GM19372 (cell line): Measurements from ENCODE around the gene MTRR.
A peak's percentile ranks its signal among the peaks of the same experiment; 100 is the strongest.

ENCODE experiments used
- ATAC-seq: cut with Tn5 transposase; IDR thresholded peaks from one replicate; pipeline ENCODE4 v1.9.1; 2021; ENCODE audit warnings: mild to moderate bottlenecking, low read depth, moderate library complexity; ENCODE audit not compliant: unreplicated experiment

The MTRR gene

DNA sequence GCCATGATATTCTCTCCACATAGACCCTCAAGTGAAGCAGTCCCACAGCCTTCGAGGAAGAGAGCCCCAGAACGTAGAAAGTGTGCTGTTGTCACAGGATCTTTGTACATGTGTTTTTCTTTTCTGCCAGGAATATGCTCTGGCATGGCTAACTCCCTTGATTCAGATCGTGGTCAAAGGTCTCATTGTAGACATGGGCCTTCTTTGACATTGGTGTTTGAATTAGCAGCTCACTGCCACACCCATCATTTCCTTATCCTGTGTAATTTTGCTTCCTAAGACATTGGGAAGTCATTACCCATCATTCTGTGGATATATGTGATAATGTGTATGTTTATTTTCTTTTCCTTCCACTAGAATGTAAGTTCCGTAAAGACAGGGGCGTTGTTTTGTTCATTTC lies 25.5 kb downstream of the MTRR start:
- no peak for ATAC-seq

- ATAC-seq, result peak; percentile 97
Measured at GRCh38 chr5:7894860-7895259, 25.9 kb downstream of the MTRR start.

DNA sequence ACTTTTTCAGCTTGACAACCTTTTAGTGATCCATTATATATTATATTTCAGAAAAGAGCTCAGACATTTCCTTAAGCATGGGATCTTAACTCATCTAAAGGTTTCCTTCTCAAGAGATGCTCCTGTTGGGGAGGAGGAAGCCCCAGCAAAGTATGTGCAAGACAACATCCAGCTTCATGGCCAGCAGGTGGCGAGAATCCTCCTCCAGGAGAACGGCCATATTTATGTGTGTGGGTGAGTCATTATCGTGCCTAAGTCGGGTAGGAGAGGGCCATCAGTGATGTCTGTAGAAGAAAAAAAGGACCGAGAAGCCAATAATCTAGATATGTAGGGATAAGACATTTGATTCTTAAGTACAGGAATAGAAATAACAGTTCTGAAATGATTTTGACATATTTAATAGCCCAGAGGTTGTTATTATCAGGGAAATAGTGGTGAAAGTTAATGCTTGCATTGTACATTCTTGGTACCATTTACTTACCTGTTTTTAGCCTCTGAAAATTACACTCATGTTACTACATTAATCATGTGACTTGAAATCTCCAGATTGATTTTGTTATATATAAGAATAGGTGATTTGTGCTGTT lies 28.2 kb downstream of the MTRR start:
- no peak for ATAC-seq

- ATAC-seq, result no peak
Measured at GRCh38 chr5:7902201-7902600, 33.3 kb downstream of the MTRR start.

- no peak for ATAC-seq
Measured at GRCh38 chr5:7902666-7903625, 34.0 kb downstream of the MTRR start.

DNA sequence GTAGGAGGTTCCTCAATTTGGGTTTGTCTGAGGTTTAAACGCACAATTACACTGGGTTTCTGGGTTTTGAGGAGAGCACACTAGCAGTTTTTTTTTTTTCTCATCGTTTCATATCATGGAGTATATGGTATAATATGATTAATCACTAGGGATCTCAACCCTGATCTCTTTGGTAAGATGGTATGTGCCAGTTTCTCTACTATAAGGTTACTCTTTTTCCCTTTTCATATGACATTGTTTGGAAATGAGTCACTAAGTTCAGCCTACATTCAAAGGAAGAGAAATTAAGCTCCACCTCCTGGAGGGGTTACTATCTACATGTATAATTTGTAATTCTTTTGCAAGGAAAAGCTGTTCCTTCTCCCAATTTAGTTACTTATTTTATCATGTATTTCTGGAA lies 35.2 kb downstream of the MTRR start:
- no peak for ATAC-seq

GRCh38 chr5:7907612-7908011 lies 38.7 kb downstream of the MTRR start:
- ATAC-seq, result no peak

DNA sequence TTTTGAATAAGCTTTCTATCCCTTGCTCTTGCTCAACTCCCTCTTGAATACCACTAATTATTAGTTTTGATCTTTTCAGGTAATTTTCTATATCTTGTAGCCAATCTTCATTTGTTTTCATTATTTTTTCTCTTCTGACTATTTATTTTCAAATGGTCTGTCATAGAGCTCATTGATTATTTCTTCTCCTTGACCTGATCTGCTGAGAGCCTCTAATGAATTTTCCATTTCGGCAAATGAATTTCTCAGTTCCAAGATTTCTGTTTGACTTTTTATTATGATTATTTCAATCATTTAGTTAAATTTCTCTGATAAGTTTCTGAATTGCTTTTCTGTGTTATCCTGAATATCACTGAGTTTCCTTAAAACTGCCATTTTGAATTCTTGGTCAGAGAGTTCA lies 39.4 kb downstream of the MTRR start:
- ATAC-seq, result no peak

GRCh38 chr5:7910738-7911428 lies 41.9 kb downstream of the MTRR start:
- peak; percentile 61 for ATAC-seq

DNA sequence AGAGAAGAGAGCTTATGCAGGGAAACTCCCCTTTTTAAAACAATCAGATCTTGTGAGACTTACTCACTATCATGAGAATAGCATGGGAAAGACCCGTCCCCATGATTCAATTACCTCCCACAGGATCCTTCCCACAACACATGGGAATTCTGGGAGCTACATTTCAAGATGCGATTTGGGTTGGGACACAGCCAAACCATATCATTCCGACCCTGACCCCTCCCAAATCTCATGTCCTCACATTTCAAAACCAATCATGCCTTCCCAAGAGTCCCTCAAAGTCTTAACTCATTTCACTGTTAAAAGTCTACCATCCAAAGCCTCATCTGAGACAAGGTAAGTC lies 42.5 kb downstream of the MTRR start:
- peak; percentile 32 for ATAC-seq

DNA sequence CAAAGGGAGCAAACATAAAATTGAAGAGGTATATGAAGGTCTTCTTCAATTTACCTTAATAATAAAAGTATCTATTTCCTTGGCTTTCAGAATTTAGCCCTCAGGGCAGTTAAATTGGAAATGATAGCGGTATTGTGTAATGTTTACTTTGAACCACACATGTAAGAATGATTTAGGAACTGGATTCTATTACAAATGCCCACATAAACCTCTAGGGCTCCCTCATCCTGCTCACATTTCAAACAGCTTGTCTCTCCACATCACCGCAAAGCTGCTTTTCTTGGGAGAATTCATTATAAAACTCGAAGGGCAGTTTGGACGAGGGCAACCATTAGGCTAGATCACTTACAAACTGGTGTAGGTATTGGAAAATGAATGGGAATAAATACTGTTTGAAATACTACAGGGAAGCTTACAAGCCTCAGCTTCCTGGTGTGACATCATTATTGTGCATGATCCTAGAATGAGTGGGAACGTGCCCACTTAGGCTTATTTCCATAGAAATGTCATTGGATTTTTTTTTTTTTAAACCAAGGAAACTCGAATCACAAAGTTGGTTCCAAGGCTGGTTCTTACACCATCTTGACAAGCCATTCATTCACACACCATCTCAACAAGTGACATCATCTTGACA lies 47.3 kb downstream of the MTRR start:
- no peak for ATAC-seq

DNA sequence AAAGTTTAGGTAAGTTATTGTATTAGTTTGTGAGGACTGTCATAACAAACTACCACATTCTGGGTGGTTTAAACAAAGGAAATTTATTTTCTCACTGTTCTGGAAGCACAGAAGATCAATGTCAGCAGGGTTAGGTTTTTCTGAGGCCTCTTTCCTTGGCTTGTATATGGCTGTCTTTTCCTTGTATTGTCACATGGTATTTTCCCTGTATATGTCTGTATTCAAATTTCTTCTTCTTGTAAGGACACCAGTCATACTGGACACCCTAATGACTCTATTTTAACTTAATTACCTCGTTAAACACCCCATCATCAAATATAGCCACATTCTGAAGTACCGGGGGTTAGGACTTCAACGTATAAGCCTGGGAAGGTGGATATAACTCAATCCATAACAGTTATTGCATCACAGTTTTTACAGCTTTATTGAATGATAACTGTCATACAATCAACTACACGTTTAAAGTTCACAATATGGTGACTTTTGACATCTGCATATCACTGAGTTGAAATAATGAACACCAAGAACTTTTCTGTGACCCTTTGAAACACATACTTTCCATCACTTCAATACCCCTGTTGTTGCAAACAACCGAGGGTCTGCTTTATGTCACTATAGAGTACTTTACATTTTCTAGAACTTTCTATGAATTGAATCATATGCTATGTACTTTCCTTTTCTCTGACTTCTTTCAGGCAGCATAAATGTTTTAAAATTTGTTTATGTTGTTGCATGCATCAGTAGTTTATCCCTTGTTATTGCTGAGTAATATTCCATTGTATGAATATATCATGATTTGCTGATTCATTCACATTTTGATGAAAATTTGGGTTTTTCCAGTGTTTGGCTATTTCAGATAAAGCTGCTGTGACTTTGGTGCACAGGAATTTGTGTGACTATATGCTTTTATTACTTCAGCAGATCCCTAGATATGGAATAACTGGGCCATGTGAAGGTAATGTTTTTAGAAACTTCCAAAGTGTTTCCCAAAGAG lies 48.5 kb downstream of the MTRR start:
- no peak for ATAC-seq

DNA sequence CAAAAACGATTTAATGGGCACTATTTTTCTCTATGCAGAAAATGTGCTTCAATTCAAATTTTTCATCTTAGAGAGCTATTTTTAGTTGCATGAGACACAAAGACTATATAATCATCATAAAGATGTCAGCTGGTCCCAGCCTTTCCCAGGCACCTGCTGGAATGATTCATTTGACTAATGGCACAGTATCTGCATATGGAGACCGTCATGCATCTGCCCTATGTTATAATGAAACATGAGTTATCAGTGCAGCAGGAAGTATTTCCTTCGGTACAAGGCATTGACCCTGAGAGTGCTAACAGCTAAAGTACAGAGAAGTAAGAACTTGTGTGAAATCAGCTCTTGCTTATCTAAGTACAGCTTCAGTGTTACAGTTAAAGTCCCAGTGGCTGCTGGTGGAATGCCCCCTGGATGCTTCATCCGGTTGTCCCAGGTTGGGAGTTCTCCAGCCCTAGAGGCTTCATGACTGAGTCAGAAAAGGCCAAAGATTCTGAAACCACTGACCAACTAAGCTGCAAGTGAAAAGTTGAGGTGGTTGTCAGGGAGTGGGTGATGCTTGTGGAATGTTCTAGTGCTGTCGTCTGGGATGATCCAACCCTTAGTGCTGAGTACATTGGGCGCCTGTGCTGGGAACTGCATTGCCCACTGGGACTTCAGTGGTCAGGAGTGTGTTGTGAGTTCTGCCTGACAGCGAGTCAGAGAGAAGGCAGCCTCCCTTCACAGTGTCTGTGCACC lies 57.2 kb downstream of the MTRR start:
- ATAC-seq, result no peak

GRCh38 chr5:7926720-7927119 lies 57.8 kb downstream of the MTRR start:
- no peak for ATAC-seq

GRCh38 chr5:7927466-7928375 lies 58.8 kb downstream of the MTRR start:
- ATAC-seq, result peak; percentile 95

DNA sequence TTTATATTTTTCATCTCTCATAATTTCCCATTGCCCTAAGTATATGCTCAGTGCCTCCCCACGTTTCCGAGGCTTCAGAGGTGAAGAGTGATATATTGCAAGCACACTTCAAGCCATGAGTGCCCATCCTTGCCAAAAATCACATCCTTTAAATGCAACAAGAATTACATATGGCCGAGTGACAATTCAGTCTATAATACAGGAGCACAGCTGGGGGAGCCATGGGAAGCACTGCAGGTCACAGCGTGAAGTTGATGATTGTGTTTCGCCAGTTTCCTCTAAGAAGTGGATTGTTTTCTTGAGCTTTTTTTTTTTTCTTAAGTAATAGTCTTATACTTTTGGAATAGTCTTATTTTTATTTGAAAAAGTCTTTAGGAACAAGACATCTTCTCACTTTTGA lies 61.1 kb downstream of the MTRR start:
- ATAC-seq, result no peak

- no peak for ATAC-seq
Measured at GRCh38 chr5:7941692-7942091, 72.7 kb downstream of the MTRR start.

DNA sequence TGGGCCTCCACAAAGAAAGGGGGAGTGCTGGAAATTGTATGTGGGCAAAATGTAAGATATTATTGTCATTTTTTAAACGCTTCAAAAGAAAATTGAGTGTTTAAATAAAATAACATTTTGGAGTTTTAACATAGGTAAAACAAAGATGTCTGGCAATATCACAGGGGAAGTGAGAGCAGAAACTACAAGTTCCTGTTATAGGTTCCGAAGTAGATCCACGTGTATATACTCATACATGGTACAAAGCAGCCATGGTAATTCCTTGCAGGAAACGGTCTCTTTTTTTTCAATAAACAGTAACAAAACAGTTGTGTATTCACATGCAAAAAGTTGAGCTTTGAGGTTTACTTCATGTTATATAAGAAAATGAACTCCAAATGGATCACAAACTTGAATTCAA lies 78.4 kb downstream of the MTRR start:
- ATAC-seq, result no peak
